Prostate gland (tissue), 2 donors: ENCODE measurements around the gene ADAR.

ENCODE experiments used
- POLR2AphosphoS5 ChIP-seq: sonication (generic); formaldehyde crosslinking; IDR thresholded peaks from one replicate; pipeline ENCODE4 v1.6.1; 2017; ENCODE audit warnings: antibody characterized with exemption
- TF ChIP-seq, protein P1 (sequence below), 4 experiments: fragments of 200-600 bp in 2 of 4; fragments of 450-650 bp in 2 of 4; sonication (generic) in 2 of 4; IDR thresholded peaks; 1 replicate in 3 of 4; 2 replicates in 1 of 4; pipeline ENCODE4 v1.5.1; 2016 to 2019; ENCODE audit warnings: antibody characterized with exemption in 4 of 4, mild to moderate bottlenecking in 2 of 4, moderate library complexity in 2 of 4

DNA sequence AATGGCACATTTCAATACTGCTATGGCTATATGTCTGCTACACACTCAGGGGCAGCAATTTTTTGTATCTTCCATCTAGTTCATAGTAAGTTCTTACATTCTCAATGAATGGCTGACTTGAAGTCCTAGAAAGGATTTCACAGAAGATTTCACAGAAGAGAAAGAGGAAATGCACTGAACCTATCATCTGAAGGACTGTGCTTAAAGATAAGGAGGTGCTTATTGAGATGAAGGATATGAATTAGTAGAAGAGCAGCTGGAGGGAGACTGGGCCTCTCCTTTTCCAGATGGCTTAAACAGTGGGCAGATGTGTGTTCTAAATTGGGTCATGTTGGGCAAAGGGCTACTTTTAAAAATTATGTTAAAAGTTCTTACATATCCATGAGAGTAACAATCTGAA, 14.6 kb downstream of the ADAR start:
- TF ChIP-seq, protein P1, sequence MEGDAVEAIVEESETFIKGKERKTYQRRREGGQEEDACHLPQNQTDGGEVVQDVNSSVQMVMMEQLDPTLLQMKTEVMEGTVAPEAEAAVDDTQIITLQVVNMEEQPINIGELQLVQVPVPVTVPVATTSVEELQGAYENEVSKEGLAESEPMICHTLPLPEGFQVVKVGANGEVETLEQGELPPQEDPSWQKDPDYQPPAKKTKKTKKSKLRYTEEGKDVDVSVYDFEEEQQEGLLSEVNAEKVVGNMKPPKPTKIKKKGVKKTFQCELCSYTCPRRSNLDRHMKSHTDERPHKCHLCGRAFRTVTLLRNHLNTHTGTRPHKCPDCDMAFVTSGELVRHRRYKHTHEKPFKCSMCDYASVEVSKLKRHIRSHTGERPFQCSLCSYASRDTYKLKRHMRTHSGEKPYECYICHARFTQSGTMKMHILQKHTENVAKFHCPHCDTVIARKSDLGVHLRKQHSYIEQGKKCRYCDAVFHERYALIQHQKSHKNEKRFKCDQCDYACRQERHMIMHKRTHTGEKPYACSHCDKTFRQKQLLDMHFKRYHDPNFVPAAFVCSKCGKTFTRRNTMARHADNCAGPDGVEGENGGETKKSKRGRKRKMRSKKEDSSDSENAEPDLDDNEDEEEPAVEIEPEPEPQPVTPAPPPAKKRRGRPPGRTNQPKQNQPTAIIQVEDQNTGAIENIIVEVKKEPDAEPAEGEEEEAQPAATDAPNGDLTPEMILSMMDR (IDR thresholded peaks at IDR 0.05) = no peak
- no peak for TF ChIP-seq POLR2AphosphoS5
